Measurements from ENCODE around the gene SLC16A13.
"Not testable (repeated sequence)": the region's sequence is repeated elsewhere in the genome, so short reads cannot be mapped to it uniquely, and the experiment has no call there.

The SLC16A13 gene

GRCh38 chr17:7077911-7078546 is 42.2 kb downstream of the SLC16A13 start:
- Histone ChIP-seq H3K9me3 (ENCODE audit: control insufficient read depth, low read depth, low read length) (no peaks in the 10 kb centered on the region), H3K4me3 (ENCODE audit: low read length) (no peak overlapping the region), H3K9ac (ENCODE audit: low read length) (no peak overlapping the region), H3K36me3 (ENCODE audit: control insufficient read depth, low read depth, low read length) (no peaks in the 10 kb centered on the region), H3K4me1 (ENCODE audit: control insufficient read depth, low read depth, low read length) (no peaks in the 10 kb centered on the region), H3K27me3 (ENCODE audit: control insufficient read depth, insufficient read depth, low read length) (no peaks in the 10 kb centered on the region), H3K27ac (ENCODE audit: low read length) (no peak overlapping the region)

GRCh38 chr17:7078711-7079110 is 42.9 kb downstream of the SLC16A13 start:
- H3K27ac ChIP-seq (ENCODE audit: low read length) = no peak overlapping the region

GRCh38 chr17:7079581-7080455 is 44.0 kb downstream of the SLC16A13 start, which contains the start of gene CLEC10A:
Gene CLEC10A (minus strand): TSS chr17:7080251. CDS start chr17:7078812, 1,439 bp downstream.
- Histone ChIP-seq H3K4me1 (ENCODE audit: control insufficient read depth, low read depth, low read length) (no peaks in the 10 kb centered on the region), H3K36me3 (ENCODE audit: control insufficient read depth, low read depth, low read length) (no peaks in the 10 kb centered on the region), H3K27me3 (ENCODE audit: control insufficient read depth, insufficient read depth, low read length) (no peaks in the 10 kb centered on the region), H3K4me3 (ENCODE audit: low read length) (no peak within 1 kb of the TSS), H3K9me3 (ENCODE audit: control insufficient read depth, low read depth, low read length) (no peaks in the 10 kb centered on the region), H3K27ac (ENCODE audit: low read length) (no peak within 1 kb of the TSS), H3K9ac (ENCODE audit: low read length) (no peak within 1 kb of the TSS)

More at GRCh38 chr17:7078711-7079110, 42.9 kb downstream of the SLC16A13 start:
- Histone ChIP-seq H3K4me3 (ENCODE audit: low read length) (no peak overlapping the region), H3K9me3 (ENCODE audit: control insufficient read depth, low read depth, low read length) (no peaks in the 10 kb centered on the region), H3K9ac (ENCODE audit: low read length) (no peak overlapping the region), H3K27me3 (ENCODE audit: control insufficient read depth, insufficient read depth, low read length) (no peaks in the 10 kb centered on the region), H3K36me3 (ENCODE audit: control insufficient read depth, low read depth, low read length) (no peaks in the 10 kb centered on the region), H3K4me1 (ENCODE audit: control insufficient read depth, low read depth, low read length) (no peaks in the 10 kb centered on the region)

- no peak overlapping the region for H3K27ac ChIP-seq (ENCODE audit: low read length)
- no peaks in the 10 kb centered on the region for H3K9me3 ChIP-seq (ENCODE audit: control insufficient read depth, low read depth, low read length)
- H3K36me3 ChIP-seq (ENCODE audit: control insufficient read depth, low read depth, low read length) = no peaks in the 10 kb centered on the region
- no peaks in the 10 kb centered on the region for H3K4me1 ChIP-seq (ENCODE audit: control insufficient read depth, low read depth, low read length)
- H3K4me3 ChIP-seq (ENCODE audit: low read length) = no peak overlapping the region
- H3K27me3 ChIP-seq (ENCODE audit: control insufficient read depth, insufficient read depth, low read length) = no peaks in the 10 kb centered on the region
- H3K9ac ChIP-seq (ENCODE audit: low read length) = no peak overlapping the region
These were observed 44.7 kb downstream of the SLC16A13 start for GRCh38 chr17:7080456-7081041.

- Histone ChIP-seq H3K9me3 (ENCODE audit: control insufficient read depth, low read depth, low read length) (no peaks in the 10 kb centered on the region), H3K4me3 (ENCODE audit: low read length) (no peak overlapping the region), H3K27ac (ENCODE audit: low read length) (no peak overlapping the region), H3K4me1 (ENCODE audit: control insufficient read depth, low read depth, low read length) (no peaks in the 10 kb centered on the region), H3K27me3 (ENCODE audit: control insufficient read depth, insufficient read depth, low read length) (no peaks in the 10 kb centered on the region), H3K36me3 (ENCODE audit: control insufficient read depth, low read depth, low read length) (no peaks in the 10 kb centered on the region), H3K9ac (ENCODE audit: low read length) (no peak overlapping the region)
These were observed 45.7 kb downstream of the SLC16A13 start for GRCh38 chr17:7081341-7082062.

- Histone ChIP-seq H3K9me3 (ENCODE audit: control insufficient read depth, low read depth, low read length) (no peaks in the 10 kb centered on the region), H3K27ac (ENCODE audit: low read length) (no peak overlapping the region), H3K4me1 (ENCODE audit: control insufficient read depth, low read depth, low read length) (no peaks in the 10 kb centered on the region), H3K36me3 (ENCODE audit: control insufficient read depth, low read depth, low read length) (no peaks in the 10 kb centered on the region), H3K9ac (ENCODE audit: low read length) (no peak overlapping the region), H3K27me3 (ENCODE audit: control insufficient read depth, insufficient read depth, low read length) (no peaks in the 10 kb centered on the region), H3K4me3 (ENCODE audit: low read length) (no peak overlapping the region)
These were observed 47.8 kb downstream of the SLC16A13 start for GRCh38 chr17:7083592-7083991.

GRCh38 chr17:7084088-7084487 is 48.3 kb downstream of the SLC16A13 start:
- H3K9ac ChIP-seq (ENCODE audit: low read length) = no peak overlapping the region
- H3K27ac ChIP-seq (ENCODE audit: low read length) = no peak overlapping the region
- H3K36me3 ChIP-seq (ENCODE audit: control insufficient read depth, low read depth, low read length) = no peaks in the 10 kb centered on the region
- H3K4me1 ChIP-seq (ENCODE audit: control insufficient read depth, low read depth, low read length) = no peaks in the 10 kb centered on the region
- H3K9me3 ChIP-seq (ENCODE audit: control insufficient read depth, low read depth, low read length) = no peaks in the 10 kb centered on the region
- no peak overlapping the region for H3K4me3 ChIP-seq (ENCODE audit: low read length)
- H3K27me3 ChIP-seq (ENCODE audit: control insufficient read depth, insufficient read depth, low read length) = no peaks in the 10 kb centered on the region

- H3K36me3 ChIP-seq (ENCODE audit: control insufficient read depth, low read depth, low read length); H3K4me3 ChIP-seq (ENCODE audit: low read length); H3K27ac ChIP-seq (ENCODE audit: low read length); H3K9ac ChIP-seq (ENCODE audit: low read length); H3K4me1 ChIP-seq (ENCODE audit: control insufficient read depth, low read depth, low read length); H3K27me3 ChIP-seq (ENCODE audit: control insufficient read depth, insufficient read depth, low read length); H3K9me3 ChIP-seq (ENCODE audit: control insufficient read depth, low read depth, low read length): not testable (repeated sequence)
These were observed 52.6 kb downstream of the SLC16A13 start for GRCh38 chr17:7088442-7088841.

GRCh38 chr17:7089570-7089969 is 53.8 kb downstream of the SLC16A13 start:
- H3K27me3 ChIP-seq (ENCODE audit: control insufficient read depth, insufficient read depth, low read length); H3K36me3 ChIP-seq (ENCODE audit: control insufficient read depth, low read depth, low read length); H3K4me1 ChIP-seq (ENCODE audit: control insufficient read depth, low read depth, low read length); H3K9me3 ChIP-seq (ENCODE audit: control insufficient read depth, low read depth, low read length); H3K9ac ChIP-seq (ENCODE audit: low read length); H3K4me3 ChIP-seq (ENCODE audit: low read length); H3K27ac ChIP-seq (ENCODE audit: low read length): not testable (repeated sequence)
